Measurements from ENCODE around the gene UTS2B.
A peak's percentile ranks its signal among the peaks of the same experiment; 100 is the strongest.

UTS2B gene

DNA sequence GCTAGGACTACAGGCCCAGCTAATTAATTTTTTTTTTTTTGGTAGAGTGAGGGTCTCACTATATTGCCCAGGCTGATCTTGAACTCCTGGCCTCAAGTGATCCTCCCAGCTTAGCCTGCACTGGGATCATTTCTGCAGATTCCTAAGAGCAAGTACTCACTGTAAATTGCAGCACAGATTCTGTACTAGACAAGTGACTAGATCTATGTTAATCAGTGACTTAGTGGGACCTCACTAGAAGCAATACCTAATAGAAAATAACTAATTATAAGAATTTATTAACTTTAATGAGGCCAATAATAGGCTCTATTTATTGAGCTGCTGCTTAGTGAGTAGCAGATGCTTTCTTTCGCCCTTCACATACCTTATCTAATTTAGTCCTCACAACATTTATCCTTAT is 10.6 kb upstream of the UTS2B start:
- Mint-ChIP-seq H3K27me3 (ENCODE audit: low read depth) (no peaks in the 10 kb centered on the region), H3K4me1 (ENCODE audit: low read depth) (no peaks in the 10 kb centered on the region)

DNA sequence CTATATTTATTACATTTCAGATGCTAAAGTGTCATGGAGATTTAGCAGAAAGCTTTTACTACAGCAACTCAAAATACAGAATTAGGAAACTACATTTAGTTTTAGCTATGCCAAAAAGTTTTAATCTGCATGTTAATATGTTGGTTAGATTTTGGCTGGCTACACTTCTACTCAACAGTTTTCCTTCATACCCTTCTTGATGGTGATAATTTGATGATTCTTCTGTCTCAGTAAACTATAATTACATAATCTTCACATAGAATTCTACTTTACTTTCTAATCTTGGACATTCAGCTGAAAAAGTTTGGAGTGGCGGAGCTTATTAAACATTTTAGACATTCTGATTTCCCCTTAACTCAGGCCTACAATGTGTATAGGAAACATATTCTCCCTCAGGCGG is 10.0 kb upstream of the UTS2B start:
- no peaks in the 10 kb centered on the region for H3K36me3 Mint-ChIP-seq (ENCODE audit: low read depth)
- no peak overlapping the region for H3K4me3 Mint-ChIP-seq
- H3K9me3 Mint-ChIP-seq: no peaks in the 10 kb centered on the region
- H3K27ac Mint-ChIP-seq: no peak overlapping the region
- no peaks in the 10 kb centered on the region for H3K4me1 Mint-ChIP-seq (ENCODE audit: low read depth)
- H3K27me3 Mint-ChIP-seq (ENCODE audit: low read depth): no peaks in the 10 kb centered on the region

More for the DNA sequence above, 10.6 kb upstream of the UTS2B start:
- Mint-ChIP-seq H3K9me3 (no peaks in the 10 kb centered on the region), H3K4me3 (no peak overlapping the region), H3K36me3 (ENCODE audit: low read depth) (no peaks in the 10 kb centered on the region), H3K27ac (no peak overlapping the region)

DNA sequence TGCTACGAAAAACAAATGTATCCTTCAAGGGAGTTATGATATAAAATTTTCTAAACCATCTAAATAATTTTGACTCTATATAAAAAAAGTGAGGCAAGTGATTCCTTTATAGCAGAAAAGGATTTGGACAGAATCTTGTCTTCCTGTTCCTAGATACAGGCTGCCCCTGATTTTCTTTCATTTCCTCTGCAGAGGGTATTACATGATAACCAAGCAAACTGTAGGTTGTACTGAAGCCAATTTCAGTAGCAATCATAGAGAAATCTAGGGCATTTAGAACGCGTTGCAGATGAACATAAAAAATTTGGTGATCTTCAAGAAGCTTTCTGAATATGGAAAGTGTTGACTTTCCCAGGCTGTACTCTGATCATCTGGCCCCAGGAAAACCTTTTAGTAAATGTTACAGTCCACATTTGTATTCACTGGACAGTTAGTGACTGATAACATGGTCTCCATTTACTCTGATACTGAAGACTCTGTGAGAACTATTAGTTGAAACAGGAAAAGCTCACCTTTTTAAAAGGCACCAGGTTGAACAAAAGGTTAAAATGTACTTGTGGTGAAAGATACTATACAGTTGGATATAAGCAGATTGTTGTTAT is 9.1 kb upstream of the UTS2B start:
- H3K4me3 Mint-ChIP-seq: no peak overlapping the region
- H3K27ac Mint-ChIP-seq: no peak overlapping the region
- H3K27me3 Mint-ChIP-seq (ENCODE audit: low read depth): no peaks in the 10 kb centered on the region
- no peaks in the 10 kb centered on the region for H3K9me3 Mint-ChIP-seq
- H3K36me3 Mint-ChIP-seq (ENCODE audit: low read depth): no peaks in the 10 kb centered on the region
- no peaks in the 10 kb centered on the region for H3K4me1 Mint-ChIP-seq (ENCODE audit: low read depth)

DNA sequence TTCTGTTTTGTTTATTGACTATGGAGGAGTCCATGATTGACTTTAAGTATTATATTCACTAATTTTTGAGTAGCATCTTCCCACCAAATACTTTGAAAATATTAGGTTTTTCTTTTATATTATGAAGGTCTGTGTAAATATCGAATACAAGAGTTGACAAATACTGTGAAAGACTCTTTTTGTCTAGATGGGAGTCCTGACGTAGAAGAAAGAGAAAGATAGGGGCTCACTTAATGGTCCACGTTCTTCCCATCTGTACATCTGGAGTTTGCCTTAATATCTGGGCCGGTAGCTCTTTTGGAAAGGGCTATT is 7.8 kb upstream of the UTS2B start:
- Mint-ChIP-seq H3K9me3 (no peaks in the 10 kb centered on the region), H3K4me3 (no peak overlapping the region), H3K36me3 (ENCODE audit: low read depth) (no peaks in the 10 kb centered on the region), H3K4me1 (ENCODE audit: low read depth) (peaks cover 3% of the 10 kb centered on the region), H3K27me3 (ENCODE audit: low read depth) (no peaks in the 10 kb centered on the region), H3K27ac (no peak overlapping the region)

DNA sequence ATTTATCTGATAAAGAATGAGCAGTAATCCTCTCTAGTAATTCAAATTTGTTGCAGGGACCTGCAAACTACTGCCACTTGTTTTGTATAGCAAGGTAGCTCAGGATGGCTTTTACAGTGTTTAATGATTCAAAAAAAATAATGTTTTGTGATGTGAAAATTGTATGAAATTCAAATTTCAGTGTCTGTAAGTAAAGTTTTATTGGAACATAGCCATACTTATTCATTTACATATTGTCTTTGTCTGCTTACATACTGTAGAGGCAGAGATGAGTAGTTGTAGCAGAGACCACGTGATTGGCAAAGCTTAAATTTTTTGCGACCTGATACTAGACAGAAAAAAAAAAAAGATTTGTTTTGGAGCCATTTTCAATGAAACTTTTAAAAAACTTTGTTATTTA is 6.5 kb upstream of the UTS2B start:
- no peaks in the 10 kb centered on the region for H3K9me3 Mint-ChIP-seq
- no peaks in the 10 kb centered on the region for H3K27me3 Mint-ChIP-seq (ENCODE audit: low read depth)
- no peak overlapping the region for H3K4me3 Mint-ChIP-seq
- no peaks in the 10 kb centered on the region for H3K36me3 Mint-ChIP-seq (ENCODE audit: low read depth)
- peaks cover 3% of the 10 kb centered on the region for H3K4me1 Mint-ChIP-seq (ENCODE audit: low read depth)
- H3K27ac Mint-ChIP-seq: no peak overlapping the region

DNA sequence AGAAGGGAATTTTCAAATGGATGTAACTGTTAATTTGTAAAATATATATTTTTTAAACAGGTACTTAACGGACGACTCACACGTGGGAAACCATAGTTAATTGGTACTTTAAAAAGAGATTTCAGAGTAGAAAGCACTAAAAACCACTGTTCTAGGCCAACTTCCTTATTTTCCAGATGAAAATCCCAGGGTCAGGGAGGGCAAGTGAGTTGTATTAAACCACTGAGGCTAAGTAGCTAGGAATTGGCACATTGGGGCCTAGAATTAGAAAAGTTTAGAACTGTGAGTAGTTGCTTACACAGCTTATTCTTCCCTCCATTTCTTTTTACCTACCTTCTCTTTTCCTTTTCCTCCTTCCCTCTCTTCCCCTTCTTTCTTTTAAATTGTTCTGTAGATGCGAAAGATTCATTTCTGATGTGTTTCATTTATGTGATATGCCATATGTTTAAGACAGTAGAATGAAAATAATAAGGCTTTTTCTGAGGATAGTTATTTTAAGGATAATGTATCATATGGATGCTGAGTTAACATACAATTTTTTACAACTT is 4.1 kb upstream of the UTS2B start:
- H3K9me3 Mint-ChIP-seq: no peaks in the 10 kb centered on the region
- no peaks in the 10 kb centered on the region for H3K36me3 Mint-ChIP-seq (ENCODE audit: low read depth)
- H3K4me1 Mint-ChIP-seq (ENCODE audit: low read depth): peaks cover 10% of the 10 kb centered on the region
- H3K27ac Mint-ChIP-seq: no peak overlapping the region
- H3K4me3 Mint-ChIP-seq: no peak overlapping the region
- peaks cover 9% of the 10 kb centered on the region for H3K27me3 Mint-ChIP-seq (ENCODE audit: low read depth)

DNA sequence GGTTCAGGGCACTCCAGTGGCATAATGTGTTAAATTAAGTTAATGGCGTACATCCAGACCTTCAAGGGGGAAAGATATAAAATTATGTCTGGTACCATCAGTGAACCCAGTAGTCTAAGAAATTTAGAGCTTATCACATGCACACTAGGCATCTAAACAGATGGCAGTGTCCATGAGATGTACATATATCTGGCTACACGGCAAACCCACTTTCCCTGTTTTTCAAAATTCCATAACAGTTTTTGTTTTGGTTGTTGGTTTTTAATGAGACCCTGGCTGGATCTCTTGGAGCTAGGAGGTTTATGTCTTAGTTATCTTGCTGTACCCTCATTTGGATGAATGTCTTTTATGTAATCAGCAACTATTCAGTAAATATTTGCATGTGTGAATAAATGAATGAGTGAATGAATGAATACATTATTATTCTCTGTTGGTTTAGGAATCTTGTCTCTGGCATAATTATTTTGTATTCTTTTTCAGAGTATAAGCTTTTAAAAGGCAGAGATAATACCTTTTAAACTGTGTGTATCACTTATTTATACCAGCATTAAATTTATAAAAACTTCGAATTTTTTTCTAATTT is 3.1 kb upstream of the UTS2B start:
- H3K27me3 Mint-ChIP-seq (ENCODE audit: low read depth): peaks cover 15% of the 10 kb centered on the region
- H3K4me3 Mint-ChIP-seq: no peak overlapping the region
- H3K9me3 Mint-ChIP-seq: no peaks in the 10 kb centered on the region
- H3K36me3 Mint-ChIP-seq (ENCODE audit: low read depth): no peaks in the 10 kb centered on the region
- H3K27ac Mint-ChIP-seq: no peak overlapping the region
- peaks cover 14% of the 10 kb centered on the region for H3K4me1 Mint-ChIP-seq (ENCODE audit: low read depth)

DNA sequence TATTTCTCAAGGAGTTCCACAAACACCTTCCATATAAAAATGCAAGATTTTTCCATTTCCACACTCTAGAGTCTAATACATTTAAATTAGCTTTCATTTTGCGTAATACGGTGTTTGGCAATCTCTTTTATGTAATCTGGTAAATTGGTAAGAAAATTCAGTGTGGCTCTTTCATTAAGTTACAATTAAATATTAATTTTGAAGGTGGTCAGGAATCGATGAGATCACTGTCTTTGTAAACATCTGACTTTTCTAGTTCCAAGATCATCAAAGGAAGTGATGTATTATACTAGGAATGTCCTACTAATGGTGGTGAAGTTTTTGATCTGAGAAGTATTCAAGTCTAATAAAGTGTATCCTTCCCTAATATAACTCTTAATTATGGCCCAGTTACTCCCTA is 1.1 kb upstream of the UTS2B start:
- Mint-ChIP-seq H3K9me3 (no peaks in the 10 kb centered on the region), H3K4me3 (peak overlapping the region; percentile 75), H3K27me3 (ENCODE audit: low read depth) (peaks cover 19% of the 10 kb centered on the region), H3K36me3 (ENCODE audit: low read depth) (no peaks in the 10 kb centered on the region), H3K4me1 (ENCODE audit: low read depth) (peaks cover 16% of the 10 kb centered on the region), H3K27ac (no peak overlapping the region)

DNA sequence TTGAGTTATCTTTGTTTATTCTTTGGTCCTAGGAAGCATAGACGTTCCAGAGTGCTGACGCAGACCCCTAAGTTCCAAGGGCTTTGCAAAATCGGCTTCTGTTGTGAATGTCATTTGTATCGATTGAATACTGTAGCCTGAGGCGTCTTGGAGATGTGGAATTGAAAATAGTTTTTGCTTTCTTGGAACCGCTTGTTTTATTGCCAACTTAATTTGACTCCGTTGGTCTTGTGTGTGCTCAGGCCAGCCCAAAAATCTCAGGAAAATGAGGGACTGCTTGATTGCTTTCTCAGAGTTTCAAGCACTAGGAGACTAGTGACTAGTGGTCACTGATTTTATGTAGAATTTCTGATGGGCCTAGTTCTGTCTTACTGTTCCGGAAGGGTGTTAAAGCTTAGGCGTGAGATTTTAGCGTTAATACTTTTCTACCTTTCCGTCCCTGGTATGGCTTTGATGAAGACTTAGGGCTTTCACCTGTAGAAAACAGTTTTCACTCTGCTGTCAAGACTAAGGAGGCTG is 263 bp upstream of the UTS2B start:
- H3K27ac Mint-ChIP-seq: peak overlapping the region; percentile 78

DNA sequence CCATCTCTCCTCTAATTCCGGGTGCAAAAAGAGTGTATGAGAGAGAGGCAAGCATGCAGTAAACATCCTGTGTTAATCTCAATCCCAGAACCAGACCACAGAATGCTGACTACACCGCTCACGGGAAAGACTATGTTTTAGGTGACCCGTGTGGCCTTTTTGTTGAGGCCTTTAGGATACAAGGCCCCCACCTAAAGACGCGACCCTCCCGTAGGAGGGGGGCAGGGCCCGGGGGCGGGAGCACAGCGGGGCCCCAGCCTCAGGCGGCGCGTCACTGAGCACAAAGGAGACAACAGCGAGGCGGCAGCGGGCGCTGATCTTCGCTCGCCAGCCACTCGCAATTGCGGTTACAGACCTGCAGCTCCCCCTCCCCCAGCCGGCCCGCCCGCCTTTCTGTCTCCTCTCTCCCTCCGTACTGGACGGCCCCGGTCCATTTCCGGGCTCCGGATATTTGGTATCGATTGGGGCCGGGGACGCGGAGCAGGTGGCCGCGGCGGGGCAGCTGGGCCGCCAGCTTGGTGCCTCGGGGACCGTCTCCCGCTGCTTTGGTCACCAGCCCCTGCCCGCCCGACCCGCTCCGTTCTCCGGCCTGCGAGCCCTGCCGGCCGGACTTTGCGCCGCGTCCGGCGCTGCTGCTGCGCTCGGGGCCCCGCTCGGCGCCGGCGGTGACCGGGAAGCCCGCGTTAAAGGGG is 1.2 kb downstream of the UTS2B start, which contains the start of gene CCDC50:
Gene CCDC50 (plus strand): TSS at position 433 of the 692 bp plus-strand sequence. CDS start 281 bp downstream, outside the sequence.
- H3K27ac Mint-ChIP-seq: peak within 1 kb of the TSS; percentile 79
- H3K9me3 Mint-ChIP-seq: no peaks in the 10 kb centered on the region
- H3K36me3 Mint-ChIP-seq (ENCODE audit: low read depth): no peaks in the 10 kb centered on the region
- H3K4me3 Mint-ChIP-seq: peak within 1 kb of the TSS; percentile 75
- peaks cover 16% of the 10 kb centered on the region for H3K4me1 Mint-ChIP-seq (ENCODE audit: low read depth)
- peaks cover 19% of the 10 kb centered on the region for H3K27me3 Mint-ChIP-seq (ENCODE audit: low read depth)

More for the DNA sequence above, 263 bp upstream of the UTS2B start:
- Mint-ChIP-seq H3K27me3 (ENCODE audit: low read depth) (peaks cover 19% of the 10 kb centered on the region), H3K36me3 (ENCODE audit: low read depth) (no peaks in the 10 kb centered on the region), H3K4me1 (ENCODE audit: low read depth) (peaks cover 16% of the 10 kb centered on the region), H3K4me3 (peak overlapping the region; percentile 75), H3K9me3 (no peaks in the 10 kb centered on the region)

DNA sequence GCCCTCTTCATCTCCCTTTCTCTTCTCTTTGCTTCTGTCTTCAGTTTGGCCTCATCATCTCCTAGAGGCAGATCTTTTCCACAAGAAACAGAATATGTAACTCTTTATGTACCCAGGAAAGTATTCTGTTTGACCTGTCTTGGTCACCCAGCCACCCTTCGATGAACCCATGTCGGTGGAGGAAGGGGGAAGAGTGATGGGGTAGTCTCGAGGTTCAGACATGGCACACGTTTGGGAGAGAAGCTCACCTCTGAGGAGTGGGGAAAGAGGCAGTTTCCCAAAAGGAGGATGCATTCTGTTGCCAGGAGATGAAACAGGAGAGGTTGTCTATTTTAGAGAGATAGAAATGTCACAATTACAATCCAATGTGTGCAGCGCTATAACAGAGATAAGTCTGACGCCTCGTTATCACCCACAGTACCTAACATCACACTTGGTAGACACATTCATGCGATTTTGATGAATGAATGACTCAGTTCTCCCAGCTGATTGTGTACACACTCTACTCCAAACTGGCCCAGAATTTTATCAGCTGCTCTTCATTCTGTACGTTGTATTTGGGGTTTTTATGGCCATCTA is 1.9 kb downstream of the UTS2B start:
- Mint-ChIP-seq H3K27ac (peak overlapping the region; percentile 79), H3K36me3 (ENCODE audit: low read depth) (no peaks in the 10 kb centered on the region)

DNA sequence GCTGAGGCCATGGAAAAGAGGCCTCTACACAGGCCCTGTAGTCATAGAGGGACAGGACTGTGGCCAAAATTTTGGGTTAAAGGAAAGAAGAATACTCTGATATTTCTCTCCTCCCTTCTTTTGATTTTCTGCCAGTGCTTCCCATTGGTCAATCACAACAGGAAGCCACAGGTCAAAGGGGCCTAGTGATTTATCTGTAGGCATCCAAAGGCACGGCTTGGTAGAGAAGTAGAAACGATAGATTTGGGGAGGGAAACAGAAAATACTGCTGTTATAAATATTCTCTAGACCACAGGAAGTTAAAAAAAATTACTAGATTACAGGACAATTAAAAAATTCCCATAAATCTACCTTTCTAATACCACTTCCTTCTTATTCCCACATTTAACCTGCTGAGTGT is 2.8 kb downstream of the UTS2B start:
- H3K27ac Mint-ChIP-seq: no peak overlapping the region
- H3K36me3 Mint-ChIP-seq (ENCODE audit: low read depth): no peaks in the 10 kb centered on the region
- peaks cover 13% of the 10 kb centered on the region for H3K4me1 Mint-ChIP-seq (ENCODE audit: low read depth)
- H3K27me3 Mint-ChIP-seq (ENCODE audit: low read depth): peaks cover 19% of the 10 kb centered on the region
- H3K4me3 Mint-ChIP-seq: no peak overlapping the region
- H3K9me3 Mint-ChIP-seq: no peaks in the 10 kb centered on the region

More for the DNA sequence above, 1.9 kb downstream of the UTS2B start:
- no peaks in the 10 kb centered on the region for H3K9me3 Mint-ChIP-seq
- peak overlapping the region; percentile 60 for H3K4me3 Mint-ChIP-seq
- H3K4me1 Mint-ChIP-seq (ENCODE audit: low read depth): peaks cover 13% of the 10 kb centered on the region
- peaks cover 19% of the 10 kb centered on the region for H3K27me3 Mint-ChIP-seq (ENCODE audit: low read depth)

DNA sequence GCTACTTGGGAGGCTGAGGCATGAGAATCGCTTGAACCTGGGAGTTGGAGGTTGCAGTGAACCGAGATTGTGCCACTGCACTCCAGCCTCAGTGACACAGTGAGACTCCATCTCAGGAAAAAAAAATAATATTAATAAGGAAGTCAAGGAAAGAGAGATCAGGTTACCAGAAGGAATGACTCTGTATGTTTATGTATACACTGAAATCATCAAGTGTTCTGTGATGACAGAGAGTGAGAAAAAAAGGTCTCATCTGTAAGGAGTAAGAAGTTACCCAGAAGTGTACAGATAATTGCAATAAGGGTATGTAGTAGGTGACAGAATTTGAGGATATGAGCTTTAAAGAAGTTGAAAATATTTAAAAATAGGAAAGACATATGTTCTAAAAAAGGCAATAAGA is 5.4 kb downstream of the UTS2B start:
- peaks cover 14% of the 10 kb centered on the region for H3K27me3 Mint-ChIP-seq (ENCODE audit: low read depth)
- H3K27ac Mint-ChIP-seq: no peak overlapping the region
- H3K9me3 Mint-ChIP-seq: no peaks in the 10 kb centered on the region
- H3K4me1 Mint-ChIP-seq (ENCODE audit: low read depth): peaks cover 6% of the 10 kb centered on the region
- H3K36me3 Mint-ChIP-seq (ENCODE audit: low read depth): no peaks in the 10 kb centered on the region
- no peak overlapping the region for H3K4me3 Mint-ChIP-seq

DNA sequence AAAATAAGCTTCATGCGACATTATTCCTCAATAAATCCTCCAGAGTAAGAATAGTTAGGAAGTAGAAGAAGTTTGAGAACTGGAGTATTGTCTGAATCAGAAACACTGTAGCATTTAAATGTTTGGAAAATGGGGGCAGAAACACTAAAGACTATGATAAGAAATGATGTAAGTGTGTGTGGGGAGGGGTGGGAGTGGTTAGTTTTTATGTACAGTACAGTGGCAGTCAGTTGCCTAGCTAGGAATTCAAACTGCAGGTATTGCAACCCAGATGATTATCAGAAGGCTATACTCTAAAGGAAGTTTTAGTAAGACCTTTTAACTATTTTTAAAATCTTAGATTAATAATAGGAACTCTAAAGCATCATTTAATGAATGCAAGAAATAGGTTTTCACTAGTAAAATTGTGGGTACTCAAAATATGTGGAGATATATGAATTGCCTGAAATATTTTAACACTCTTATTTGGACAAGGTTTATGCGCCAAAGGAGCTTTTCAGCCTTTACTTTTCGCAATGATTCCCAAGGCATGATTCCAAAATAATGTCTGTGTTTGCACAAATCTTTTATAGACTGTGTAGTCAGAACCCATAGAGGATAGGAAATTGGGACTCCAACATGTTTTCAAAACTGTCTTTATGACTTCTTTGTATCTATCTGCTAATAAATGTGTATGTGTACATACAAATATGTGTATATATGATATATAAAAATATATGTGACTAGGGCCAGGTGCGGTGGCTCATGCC is 9.1 kb downstream of the UTS2B start:
- H3K4me3 Mint-ChIP-seq: no peak overlapping the region
- peaks cover 5% of the 10 kb centered on the region for H3K9me3 Mint-ChIP-seq
- no peak overlapping the region for H3K27ac Mint-ChIP-seq
- H3K4me1 Mint-ChIP-seq (ENCODE audit: low read depth): no peaks in the 10 kb centered on the region
- H3K36me3 Mint-ChIP-seq (ENCODE audit: low read depth): no peaks in the 10 kb centered on the region
- peaks cover 7% of the 10 kb centered on the region for H3K27me3 Mint-ChIP-seq (ENCODE audit: low read depth)
